ENCODE results near the gene STRADB.
"Not testable (repeated sequence)": the region's sequence is repeated elsewhere in the genome, so short reads cannot be mapped to it uniquely, and the experiment has no call there.

The STRADB gene

DNA sequence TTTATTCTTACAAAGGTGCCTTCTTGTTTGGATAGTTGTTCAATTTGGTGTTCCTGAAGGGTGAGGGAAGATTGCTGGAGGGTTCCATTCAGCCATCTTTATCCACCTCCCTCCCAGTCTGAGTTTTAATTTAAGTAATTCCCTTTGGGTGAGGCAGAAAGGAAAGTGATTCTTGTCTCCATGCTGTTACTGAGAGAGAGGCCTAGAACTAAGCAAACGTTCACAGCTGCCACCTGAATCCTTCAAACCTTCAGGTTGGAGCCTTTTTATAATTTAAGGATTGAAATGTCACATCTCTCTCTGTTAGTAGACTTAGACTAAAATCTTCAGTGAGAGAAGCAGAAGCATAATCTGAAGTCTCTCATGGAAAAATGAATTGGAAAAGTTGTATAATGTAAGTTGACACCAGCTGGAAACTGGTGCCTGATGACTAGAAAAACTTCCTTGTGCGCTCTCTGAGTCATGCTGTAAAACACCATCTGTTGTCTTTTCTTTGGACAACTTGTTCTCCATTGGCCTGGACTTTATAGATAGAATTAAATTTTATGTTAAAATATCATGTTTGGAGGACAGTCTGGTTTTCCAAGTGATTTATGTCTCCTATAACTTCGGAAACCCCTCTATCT, 14.6 kb downstream of the STRADB start:
- DNase-seq (ENCODE audit: low spot score), result no peak

DNA sequence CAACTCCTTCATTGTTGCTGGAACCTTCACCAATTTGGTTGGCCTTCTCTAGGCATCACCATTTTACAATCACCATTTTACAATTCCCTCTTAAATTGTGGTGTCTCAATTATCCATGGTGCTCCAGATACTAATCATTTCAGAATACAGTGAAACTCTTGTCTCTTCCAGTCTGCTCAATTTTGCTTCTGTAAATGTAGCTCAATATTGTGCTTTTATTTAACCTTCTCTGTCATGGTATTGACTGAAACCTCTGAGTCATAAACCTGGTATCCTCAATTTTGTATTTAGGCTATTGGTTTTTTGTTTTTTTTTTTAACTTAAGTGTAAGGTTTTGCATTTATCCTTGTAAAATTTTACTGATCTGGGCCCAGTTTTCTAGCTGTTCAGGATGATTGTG, 16.1 kb downstream of the STRADB start:
- DNase-seq (ENCODE audit: low spot score), result no peak

DNA sequence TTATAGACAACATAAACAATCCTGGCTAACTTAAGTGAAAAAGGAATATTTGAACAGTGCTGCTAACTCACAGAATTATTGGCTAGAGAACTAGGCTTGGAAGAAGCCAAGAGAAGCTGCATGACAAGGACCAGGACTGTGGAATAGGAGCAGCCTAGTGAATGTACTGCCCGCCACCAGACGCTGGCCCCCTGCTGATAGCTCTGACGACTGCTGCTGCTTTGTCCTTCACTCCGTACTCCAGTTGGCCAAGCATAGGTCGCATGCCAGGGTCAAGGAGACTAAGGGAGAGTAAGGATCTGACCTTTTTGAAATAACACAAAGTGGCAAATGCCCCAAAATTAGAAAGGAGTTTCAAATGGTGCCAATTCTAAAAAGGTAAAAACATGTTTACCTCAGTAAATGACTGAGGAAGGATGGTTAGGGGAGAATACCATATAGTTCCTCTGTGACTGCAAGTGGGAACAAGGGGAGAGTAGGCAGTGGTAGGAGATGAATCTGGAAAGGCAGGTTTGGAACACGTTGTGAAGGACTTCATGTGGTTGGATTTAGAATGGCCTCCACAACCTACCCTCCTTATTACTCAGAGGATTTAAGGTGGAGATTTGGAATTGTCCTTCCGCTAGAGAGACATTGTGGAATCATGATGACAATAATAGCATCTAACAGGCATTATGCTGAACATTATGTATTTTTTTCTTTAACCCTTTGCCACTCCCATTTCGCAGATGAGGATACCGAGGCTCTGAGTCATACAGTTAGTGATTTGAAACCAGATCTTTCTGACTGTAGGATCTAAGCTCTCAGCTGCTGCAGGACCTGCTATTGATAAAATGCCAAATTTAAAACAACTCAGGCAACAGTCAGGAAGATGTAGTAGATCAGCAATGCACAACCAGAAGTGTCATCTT, 19.5 kb downstream of the STRADB start:
- no peak for DNase-seq (ENCODE audit: low spot score)

DNA sequence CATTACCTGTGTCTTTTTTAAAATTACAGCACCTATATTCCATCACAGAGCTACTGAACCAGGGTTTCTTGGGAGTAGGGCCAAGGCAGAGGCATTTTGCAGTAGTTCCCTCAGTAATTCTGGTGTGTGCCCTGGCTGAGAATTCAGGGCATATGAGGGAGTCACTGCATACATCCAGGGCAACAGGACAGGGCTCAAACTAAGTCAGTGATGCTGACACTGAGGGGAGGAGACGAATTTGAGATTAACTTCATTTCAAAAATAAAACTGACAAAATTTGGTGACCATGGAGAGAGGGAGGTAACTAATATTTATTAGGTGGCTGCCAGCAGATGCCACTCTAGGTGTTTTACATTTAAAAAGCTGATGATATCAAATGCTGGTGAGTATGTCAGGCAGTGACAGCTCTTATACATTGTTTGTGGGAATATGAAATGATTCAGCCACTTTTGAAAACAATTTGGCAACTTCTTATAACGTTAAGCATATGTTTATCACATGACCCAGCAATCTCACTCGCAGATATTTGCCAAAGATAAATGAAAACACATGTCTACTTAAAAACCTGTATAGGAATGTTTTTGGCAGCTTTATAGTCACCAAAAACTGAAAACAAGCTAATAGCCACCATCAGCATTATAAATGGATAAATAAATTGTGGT, 20.3 kb downstream of the STRADB start:
- DNase-seq (ENCODE audit: low spot score), result no peak

DNA sequence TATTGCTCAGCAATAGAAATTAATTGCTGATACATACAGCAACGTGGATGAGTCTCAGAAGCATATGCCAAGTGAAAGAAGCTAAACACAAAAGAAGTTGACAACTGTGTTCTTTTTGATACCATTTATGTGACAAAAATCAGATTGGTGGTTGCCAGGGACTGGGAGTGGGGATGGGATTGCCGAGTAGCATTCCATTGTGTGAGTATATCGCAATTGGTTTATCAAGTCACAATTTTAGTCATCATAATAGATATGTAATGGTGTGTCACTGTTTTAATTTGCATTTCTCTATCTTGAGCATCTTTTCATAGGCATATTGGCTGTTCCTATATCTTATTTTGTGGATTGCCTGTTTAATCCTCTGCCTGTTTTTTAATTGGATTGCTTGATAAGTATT, 20.9 kb downstream of the STRADB start:
- DNase-seq (ENCODE audit: low spot score), result no peak

DNA sequence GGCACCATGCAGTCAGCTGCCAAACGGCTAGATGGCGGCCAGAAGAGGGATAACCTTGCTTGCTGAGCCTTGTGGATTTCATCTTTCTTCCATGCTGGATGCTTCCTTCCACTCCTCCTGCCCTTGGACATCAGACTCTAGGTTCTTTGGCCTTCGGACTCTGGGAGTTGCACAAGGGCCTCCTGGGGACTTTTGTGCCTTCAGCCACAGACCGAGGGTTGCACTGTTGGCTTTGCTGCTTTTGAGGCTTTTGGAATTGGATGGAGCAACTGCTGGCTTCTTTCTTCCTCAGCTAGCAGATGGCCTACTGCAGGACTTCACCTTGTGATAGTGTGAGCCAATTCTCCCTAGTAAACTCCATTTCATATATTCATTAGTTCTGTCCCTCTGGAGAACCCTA, 31.0 kb downstream of the STRADB start:
- DNase-seq (ENCODE audit: low spot score), result no peak

DNA sequence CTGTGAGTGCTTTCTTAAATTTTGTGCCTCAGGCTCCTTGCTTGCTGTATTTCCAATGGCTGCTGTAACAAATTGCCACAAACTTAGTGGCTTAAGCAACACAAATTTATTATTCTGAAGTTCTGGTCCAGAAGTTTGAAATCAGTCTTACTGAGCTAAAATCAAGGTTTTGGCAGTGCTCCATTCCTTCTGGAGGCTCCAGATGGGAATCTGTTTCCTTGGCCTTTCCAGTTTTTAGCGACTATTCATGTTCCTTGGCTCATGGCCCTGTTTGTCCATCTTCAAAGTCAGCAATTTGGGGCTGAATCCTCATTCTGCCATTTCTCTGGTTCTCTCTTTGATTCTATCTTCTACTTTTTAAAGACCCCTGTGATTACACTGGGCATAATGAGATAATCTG, 31.8 kb downstream of the STRADB start:
- DNase-seq (ENCODE audit: low spot score), result no peak

DNA sequence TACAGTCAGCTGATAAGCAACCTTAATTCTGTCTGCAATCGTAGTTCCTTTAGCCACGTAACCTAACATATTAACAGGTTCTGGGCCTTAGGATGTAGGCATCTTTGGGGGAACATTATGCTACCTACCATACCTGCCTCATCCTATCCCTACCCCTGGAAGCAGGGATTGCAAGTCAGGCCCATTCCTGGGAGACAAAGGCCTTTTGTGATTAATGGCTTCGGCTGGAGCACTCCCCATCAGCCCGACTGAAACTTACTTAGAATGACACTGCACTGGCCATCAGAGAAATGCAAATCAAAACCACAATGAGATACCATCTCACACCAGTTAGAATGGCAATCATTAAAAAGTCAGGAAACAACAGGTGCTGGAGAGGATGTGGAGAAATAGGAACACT, 32.2 kb downstream of the STRADB start:
- DNase-seq (ENCODE audit: low spot score), result not testable (repeated sequence)

DNA sequence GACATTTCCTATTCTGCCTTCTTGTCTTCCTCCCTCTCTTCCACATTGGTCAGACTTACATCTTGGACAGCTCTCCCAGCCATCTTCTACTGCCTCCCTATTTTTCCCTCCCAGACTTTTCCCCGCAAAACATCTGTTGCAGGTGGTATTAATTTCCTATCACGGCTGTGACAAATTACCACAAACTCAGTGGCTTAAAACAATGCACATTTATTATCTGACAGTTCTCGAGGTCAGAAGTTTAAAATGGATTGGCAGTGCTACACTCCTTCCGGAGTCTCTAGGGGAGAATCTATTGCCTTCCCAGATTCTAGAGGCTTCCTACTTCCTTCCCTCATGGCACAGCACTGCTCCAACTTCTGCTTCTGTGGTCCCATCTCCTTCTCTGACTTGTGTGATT, 33.3 kb downstream of the STRADB start:
- DNase-seq (ENCODE audit: low spot score), result no peak

DNA sequence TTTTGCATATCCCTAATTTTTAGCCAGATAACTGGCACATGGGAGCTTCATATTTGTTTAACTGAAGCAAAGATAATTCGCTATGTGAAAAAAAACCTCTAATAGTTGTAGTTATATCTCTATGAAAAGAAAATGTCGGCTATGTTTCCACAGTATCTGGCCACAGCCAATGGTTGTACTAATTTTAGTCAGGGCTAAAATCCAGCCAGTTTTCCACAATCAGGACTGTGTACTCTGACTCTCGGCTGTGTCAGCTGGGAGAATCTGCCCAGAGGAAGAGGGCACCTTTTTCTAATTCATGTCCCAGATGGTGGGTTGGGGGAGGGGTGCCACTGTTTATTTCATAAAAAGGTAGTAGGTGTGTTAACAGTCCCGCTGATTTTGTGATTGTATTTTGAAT, 38.8 kb downstream of the STRADB start:
- no peak for DNase-seq (ENCODE audit: low spot score)

DNA sequence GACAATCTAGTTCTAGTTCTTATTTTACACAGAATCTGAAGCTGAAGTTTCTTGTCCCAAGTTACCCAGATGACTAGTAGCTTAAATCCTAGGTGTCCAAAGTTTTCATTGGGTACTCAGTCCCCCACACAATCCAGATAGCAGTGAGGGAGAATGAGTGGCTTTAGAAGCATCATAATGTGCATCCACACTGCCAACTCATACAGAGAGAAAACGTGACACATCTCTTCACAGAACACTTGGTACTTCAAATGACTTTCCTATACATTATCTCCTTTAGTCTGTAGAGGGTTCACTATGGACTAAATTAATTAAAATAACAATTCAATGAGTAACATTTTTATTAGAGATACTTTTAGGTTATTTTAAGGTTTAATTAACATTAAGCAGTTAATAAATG, 45.2 kb downstream of the STRADB start:
- no peak for DNase-seq (ENCODE audit: low spot score)

DNA sequence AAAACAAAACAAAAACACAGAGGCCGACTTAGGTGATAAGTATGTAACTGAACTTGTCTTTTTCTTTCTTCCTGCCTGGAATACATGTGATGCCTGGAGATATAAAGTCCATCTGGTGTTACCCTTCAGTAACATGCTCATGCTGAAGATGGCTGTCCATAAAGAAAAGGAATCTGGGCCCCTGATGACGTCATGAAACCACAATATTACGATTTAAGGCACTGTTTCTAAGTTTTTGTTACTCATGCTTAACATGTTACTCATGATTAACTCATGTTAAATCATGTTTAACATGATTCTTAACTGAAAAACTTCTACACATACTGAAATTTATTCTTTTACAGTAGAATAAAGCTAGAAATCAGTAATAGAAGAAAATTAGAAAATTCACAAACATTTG, 49.0 kb downstream of the STRADB start:
- DNase-seq (ENCODE audit: low spot score), result no peak

DNA sequence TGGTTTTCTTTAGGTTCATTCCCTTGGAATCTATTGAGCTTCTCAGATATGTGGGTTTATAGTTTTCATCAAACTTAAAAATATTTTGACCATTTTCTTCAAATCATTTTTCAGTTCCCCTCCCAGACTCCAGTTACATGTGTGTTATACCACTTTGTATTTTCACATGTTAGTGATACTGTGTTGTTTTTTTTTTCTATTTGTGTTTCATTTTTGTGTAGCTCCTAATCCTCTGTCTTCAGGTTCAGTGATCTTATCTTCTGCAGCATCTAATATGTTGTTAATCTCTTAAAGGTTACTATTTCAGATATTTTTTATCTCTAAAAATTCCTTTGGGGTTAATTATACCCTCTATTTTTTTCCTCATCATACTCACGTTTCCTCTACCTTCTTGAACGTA, 51.2 kb downstream of the STRADB start:
- DNase-seq (ENCODE audit: low spot score), result no peak

DNA sequence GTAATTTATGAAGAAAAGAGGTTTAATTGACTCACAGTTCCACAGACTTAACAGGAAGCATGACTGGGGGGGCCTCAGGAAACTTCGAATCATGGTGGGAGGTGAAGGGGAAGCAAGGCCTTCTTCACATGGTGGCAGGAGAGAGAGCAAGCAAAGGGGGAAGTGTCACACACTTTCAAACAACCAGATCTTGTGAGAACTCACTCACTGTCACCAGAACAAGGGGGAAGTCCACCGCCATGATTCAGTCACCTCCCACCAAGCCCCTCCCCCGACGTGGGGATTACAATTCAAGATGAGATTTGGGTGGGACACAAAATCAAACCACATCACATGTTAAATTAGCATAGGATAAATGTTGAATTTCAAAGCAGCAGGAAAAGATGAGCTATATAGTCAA, 56.2 kb downstream of the STRADB start:
- no peak for DNase-seq (ENCODE audit: low spot score)

DNA sequence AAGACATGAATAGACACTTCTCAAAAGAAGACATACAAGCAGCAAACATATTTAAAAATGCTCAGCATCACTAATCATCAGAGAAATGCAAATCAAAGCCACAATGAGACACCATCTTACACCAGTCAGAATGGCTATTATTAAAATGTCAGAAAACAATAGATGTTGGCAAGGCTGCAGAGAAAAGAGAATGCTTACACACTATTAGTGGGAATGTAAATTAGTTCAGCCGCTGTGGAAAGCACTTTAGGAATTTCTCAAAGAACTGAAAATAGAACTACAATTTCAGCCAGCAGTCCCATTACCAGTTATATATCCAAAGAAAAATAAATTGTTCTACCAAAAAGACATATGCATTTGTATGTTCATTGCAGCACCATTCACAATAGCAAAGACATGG, 61.7 kb downstream of the STRADB start:
- no peak for DNase-seq (ENCODE audit: low spot score)

DNA sequence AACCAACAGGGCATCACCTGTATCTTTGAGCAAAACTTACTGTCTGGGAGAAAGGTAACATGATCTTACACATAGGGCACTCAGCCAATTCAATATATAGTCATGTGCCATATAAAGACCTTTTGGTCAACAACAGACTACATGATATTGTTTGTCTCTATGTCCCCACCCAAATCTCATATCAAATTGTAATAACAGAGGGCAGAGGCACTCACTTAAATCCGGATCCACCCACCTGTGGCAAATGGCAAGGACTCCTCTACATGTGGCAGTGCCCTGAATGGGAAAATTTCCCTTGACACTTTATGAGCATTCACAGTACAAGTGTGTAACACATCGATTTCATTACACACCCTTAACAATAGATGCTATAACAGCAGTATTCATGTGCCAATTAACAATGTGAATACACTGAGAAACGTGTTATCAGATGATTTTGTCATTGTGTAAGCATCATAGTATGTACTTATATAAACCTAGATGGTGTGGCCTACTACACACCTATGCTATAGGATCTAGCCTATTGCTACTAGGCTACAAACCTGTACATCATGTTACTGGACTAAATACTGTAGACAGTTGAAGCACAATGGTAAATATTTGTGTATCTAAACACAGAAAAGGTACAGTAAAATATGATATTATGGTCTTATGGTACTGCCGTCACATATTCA, 64.2 kb downstream of the STRADB start:
- DNase-seq (ENCODE audit: low spot score), result no peak

DNA sequence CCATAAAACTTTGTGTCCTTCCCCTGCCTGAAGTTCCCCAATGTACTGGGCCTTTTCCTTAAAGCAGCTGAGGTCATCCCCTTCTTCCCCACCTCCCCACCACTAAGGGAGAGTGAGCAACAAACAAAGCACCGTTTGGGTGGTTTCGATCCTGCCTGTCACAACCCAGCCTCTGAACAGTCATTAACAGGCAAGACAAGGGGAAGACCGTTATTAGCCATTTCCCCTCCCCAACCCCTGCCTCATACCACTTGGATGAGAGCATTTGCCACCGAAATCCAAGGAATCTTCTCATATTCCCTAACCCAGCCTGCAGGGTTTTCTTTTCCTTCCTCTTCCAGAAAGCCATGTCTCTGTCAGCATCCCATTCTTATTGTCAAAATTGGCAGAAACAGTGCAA, 65.6 kb downstream of the STRADB start:
- no peak for DNase-seq (ENCODE audit: low spot score)

DNA sequence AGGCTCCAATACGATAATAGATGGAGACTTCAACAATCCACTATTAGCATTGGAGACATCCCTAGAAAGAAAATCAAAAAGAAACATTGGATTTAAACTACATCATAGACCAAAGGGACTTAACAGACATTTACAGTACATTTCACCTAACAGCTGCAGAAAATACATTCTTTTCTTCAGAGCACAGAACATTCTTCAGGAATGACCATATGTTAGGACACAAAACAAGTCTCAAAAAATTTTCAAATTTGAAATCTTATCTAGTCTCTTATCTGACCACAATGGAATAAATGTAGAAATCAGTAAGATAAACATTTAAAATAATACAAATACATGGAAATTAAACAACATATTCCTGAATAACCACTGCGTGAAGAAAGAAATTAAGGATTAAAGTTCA, 68.7 kb downstream of the STRADB start:
- DNase-seq (ENCODE audit: low spot score), result no peak

DNA sequence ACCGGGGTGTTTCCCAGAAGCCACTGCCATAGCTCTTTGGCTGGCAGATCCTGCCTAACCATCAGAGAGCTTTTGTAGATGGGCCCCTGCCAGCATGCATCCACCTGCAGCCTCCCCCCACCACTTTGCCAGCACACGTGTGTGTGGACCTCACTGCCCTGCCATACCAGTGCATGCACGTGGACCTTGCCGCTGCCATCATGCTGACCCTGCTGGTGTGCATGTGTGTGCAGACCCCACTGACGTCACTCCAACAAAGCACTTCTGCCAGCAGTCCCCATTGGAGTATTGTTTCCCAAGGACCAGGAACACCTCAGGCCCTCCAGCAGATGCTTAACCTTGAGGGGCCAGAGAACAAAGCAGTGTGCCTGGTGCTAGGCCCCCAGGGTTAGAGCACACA, 71.4 kb downstream of the STRADB start:
- DNase-seq (ENCODE audit: low spot score), result no peak

DNA sequence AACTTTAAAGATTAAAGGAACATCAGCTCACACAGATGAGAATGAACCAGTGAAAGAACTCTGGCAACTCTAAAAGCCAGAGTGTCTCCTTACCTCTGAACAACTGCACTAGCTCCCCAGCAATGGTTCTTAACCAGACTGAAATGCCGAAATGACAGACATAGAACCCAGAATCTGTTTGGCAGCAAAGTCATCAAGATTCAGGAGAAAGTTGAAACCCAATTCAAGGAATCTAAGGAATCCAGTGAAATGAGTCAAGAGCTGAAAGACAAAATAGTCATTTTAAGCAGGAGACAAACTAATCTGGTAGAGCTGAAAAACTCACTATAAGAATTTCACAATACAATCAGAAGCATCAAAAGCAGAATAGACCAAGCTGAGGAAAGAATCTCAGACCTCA, 72.0 kb downstream of the STRADB start:
- DNase-seq (ENCODE audit: low spot score), result no peak

All from CD4-positive, alpha-beta T cell treated with Interleukin-2 at 100 ng/mL for 4 hours (primary cell).